Osteocyte (in vitro differentiated cells): ENCODE results near the gene ADRB2. TPM values are rescaled to one million over a fixed set of nuclear protein-coding genes. Genes with fewer than 3 reads are reported as not detected.

Experiments used
- DNase-seq: peaks from one replicate; pipeline ENCODE4 v3.0.0; 2021; ENCODE audit warnings: mixed read lengths; ENCODE audit not compliant: unreplicated experiment; ENCODE audit errors: extremely low spot score
- H3K27ac Mint-ChIP-seq: one replicate; pipeline ENCODE4 v1.8.0; 2021; ENCODE audit warnings: mild to moderate bottlenecking, mixed read lengths; ENCODE audit not compliant: unreplicated experiment
- H3K27me3 Mint-ChIP-seq: one replicate; pipeline ENCODE4 v1.8.0; 2021; ENCODE audit warnings: mixed read lengths; ENCODE audit not compliant: unreplicated experiment
- H3K36me3 Mint-ChIP-seq: one replicate; pipeline ENCODE4 v1.8.0; 2021; ENCODE audit warnings: mixed read lengths; ENCODE audit not compliant: unreplicated experiment
- H3K4me1 Mint-ChIP-seq: one replicate; pipeline ENCODE4 v1.8.0; 2021; ENCODE audit warnings: mixed read lengths; ENCODE audit not compliant: unreplicated experiment
- H3K4me3 Mint-ChIP-seq: one replicate; pipeline ENCODE4 v1.8.0; 2021; ENCODE audit warnings: mild to moderate bottlenecking, moderate library complexity, mixed read lengths; ENCODE audit not compliant: unreplicated experiment
- H3K9me3 Mint-ChIP-seq: one replicate; pipeline ENCODE4 v1.8.0; 2021; ENCODE audit warnings: mixed read lengths; ENCODE audit not compliant: unreplicated experiment
- CTCF ChIP-seq: fragments of 200-600 bp; sonication (generic); IDR thresholded peaks from 2 replicates; pipeline ENCODE4 v1.5.0; 2021; ENCODE audit warnings: antibody characterized with exemption, mild to moderate bottlenecking, moderate library complexity
- total RNA-seq: library from RNA; stranded (reverse); gene quantifications from 2 replicates; pipeline ENCODE4 v1.2.1, GENCODE V29; 2021

The ADRB2 gene
- total RNA-seq, 1 donor from 2014 or later, result 7.1 TPM

- H3K36me3 Mint-ChIP-seq, result no peaks in the 10 kb centered on the region
- H3K4me3 Mint-ChIP-seq, result no peak overlapping the region
- no peak for DNase-seq
- no peaks in the 10 kb centered on the region for H3K9me3 Mint-ChIP-seq
- H3K27me3 Mint-ChIP-seq, result no peaks in the 10 kb centered on the region
- H3K4me1 Mint-ChIP-seq, result peaks cover 38% of the 10 kb centered on the region
- no peak overlapping the region for H3K27ac Mint-ChIP-seq
- no peak for TF ChIP-seq CTCF
These were observed 16.5 kb upstream of the ADRB2 start for GRCh38 chr5:148809781-148810524.

GRCh38 chr5:148810823-148811222 lies 15.6 kb upstream of the ADRB2 start:
- no peaks in the 10 kb centered on the region for H3K36me3 Mint-ChIP-seq
- peaks cover 29% of the 10 kb centered on the region for H3K4me1 Mint-ChIP-seq
- no peak for TF ChIP-seq CTCF
- no peak overlapping the region for H3K4me3 Mint-ChIP-seq
- no peak for DNase-seq
- no peaks in the 10 kb centered on the region for H3K27me3 Mint-ChIP-seq
- H3K9me3 Mint-ChIP-seq, result no peaks in the 10 kb centered on the region
- no peak overlapping the region for H3K27ac Mint-ChIP-seq

- H3K9me3 Mint-ChIP-seq, result no peaks in the 10 kb centered on the region
These were observed 14.7 kb upstream of the ADRB2 start for GRCh38 chr5:148811756-148812155.

GRCh38 chr5:148815086-148815485 lies 11.3 kb upstream of the ADRB2 start:
- no peak for TF ChIP-seq CTCF
- no peak overlapping the region for H3K4me3 Mint-ChIP-seq
- H3K27me3 Mint-ChIP-seq, result no peaks in the 10 kb centered on the region
- no peak for DNase-seq
- H3K36me3 Mint-ChIP-seq, result no peaks in the 10 kb centered on the region
- peaks cover 8% of the 10 kb centered on the region for H3K4me1 Mint-ChIP-seq
- H3K9me3 Mint-ChIP-seq, result no peaks in the 10 kb centered on the region
- no peak overlapping the region for H3K27ac Mint-ChIP-seq

More at GRCh38 chr5:148811756-148812155, 14.7 kb upstream of the ADRB2 start:
- H3K4me1 Mint-ChIP-seq, result peaks cover 21% of the 10 kb centered on the region
- TF ChIP-seq CTCF, result no peak
- no peak overlapping the region for H3K4me3 Mint-ChIP-seq
- DNase-seq, result no peak
- no peaks in the 10 kb centered on the region for H3K36me3 Mint-ChIP-seq
- H3K27me3 Mint-ChIP-seq, result no peaks in the 10 kb centered on the region
- no peak overlapping the region for H3K27ac Mint-ChIP-seq

- peaks cover 3% of the 10 kb centered on the region for H3K4me1 Mint-ChIP-seq
- no peak overlapping the region for H3K4me3 Mint-ChIP-seq
- no peak for TF ChIP-seq CTCF
These were observed 10.8 kb upstream of the ADRB2 start for GRCh38 chr5:148815578-148815977.

More at GRCh38 chr5:148815578-148815977, 10.8 kb upstream of the ADRB2 start:
- Mint-ChIP-seq H3K9me3 (no peaks in the 10 kb centered on the region), H3K27ac (no peak overlapping the region), H3K27me3 (no peaks in the 10 kb centered on the region), H3K36me3 (no peaks in the 10 kb centered on the region)
- no peak for DNase-seq
